GM12865 (cell line): ENCODE data around the gene FOXP2.
"Not testable (repeated sequence)": the region's sequence is repeated elsewhere in the genome, so short reads cannot be mapped to it uniquely, and the experiment has no call there.

ENCODE experiments used
- DNase-seq: peaks from one replicate; pipeline ENCODE4 v3.0.0; 2010; ENCODE audit warnings: low read depth
- H3K4me3 ChIP-seq: 2 replicates; pipeline ENCODE4 v1.5.1; 2011; ENCODE audit warnings: mild to moderate bottlenecking, low read depth, low read length, control low read depth
- TF ChIP-seq, protein P1 (sequence below): IDR thresholded peaks from 2 replicates; pipeline ENCODE4 v1.5.1; 2011; ENCODE audit warnings: low read length, control low read depth, low read depth, inconsistent platforms; ENCODE audit not compliant: insufficient read depth; ENCODE audit errors: missing control alignments

FOXP2 gene

DNA sequence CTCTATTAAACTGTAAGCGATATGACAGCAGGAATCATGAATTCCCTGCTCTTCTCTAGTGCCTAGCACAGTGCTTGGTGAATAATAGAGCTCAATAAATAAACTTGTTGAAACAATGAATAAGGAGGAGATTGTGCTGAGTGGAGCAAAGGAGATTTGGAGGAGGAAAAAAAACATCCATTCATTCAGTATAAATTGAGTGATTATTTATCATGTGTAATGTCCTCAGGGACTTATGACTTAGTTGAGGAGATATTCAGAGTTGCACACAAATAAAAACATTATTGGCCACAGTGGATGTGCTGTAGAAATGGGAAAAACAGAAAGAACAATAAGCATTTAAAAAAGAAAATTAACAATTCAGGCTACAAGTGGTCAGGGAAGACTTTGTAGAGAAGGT is 125.7 kb downstream of the FOXP2 start:
- TF ChIP-seq, protein P1, sequence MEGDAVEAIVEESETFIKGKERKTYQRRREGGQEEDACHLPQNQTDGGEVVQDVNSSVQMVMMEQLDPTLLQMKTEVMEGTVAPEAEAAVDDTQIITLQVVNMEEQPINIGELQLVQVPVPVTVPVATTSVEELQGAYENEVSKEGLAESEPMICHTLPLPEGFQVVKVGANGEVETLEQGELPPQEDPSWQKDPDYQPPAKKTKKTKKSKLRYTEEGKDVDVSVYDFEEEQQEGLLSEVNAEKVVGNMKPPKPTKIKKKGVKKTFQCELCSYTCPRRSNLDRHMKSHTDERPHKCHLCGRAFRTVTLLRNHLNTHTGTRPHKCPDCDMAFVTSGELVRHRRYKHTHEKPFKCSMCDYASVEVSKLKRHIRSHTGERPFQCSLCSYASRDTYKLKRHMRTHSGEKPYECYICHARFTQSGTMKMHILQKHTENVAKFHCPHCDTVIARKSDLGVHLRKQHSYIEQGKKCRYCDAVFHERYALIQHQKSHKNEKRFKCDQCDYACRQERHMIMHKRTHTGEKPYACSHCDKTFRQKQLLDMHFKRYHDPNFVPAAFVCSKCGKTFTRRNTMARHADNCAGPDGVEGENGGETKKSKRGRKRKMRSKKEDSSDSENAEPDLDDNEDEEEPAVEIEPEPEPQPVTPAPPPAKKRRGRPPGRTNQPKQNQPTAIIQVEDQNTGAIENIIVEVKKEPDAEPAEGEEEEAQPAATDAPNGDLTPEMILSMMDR = no peak
- DNase-seq = no peak
- no peak overlapping the region for H3K4me3 ChIP-seq

GRCh38 chr7:114547346-114547745 is 132.7 kb downstream of the FOXP2 start:
- not testable (repeated sequence) for DNase-seq, H3K4me3 ChIP-seq

DNA sequence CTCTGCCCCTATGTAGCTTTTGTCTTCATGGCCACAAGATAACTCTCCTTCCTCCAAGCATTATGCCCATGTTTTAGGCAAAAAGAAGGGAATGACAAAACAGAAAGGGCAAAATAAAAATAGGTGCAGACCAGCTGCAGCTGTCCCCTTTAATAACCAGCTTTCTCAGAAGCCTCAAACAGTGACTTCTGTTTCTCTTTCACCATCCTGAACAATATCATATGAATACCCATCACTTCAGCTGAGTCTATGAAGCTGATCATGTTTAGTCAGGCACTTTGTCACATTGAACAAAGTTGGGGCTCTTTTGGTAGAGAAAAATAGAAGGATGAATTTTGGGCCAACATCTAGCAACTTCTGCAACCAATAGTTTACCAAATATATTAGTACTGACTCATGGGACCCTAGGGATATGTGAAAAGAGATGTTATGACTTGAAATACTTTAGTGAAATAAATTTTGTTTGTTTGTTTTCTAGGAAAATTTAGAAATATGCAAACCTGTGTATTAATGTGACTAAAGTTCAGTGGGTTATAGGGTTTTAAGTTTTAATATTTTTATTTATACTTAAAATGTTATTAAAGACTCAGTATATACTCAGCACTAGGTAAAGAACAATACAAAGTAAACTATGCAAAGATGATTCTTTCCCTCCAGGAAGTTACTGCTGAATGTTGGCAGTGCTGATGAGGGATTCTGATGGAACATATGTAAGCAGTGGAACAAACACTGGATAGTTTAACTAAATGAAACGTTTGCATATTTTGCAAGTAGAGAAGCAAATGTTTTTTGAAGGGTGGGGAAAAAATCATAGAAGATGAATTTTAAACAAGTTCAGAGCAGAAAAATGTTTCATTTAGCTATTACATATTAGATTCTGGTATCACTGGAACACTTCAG is 133.7 kb downstream of the FOXP2 start:
- no peak for DNase-seq
- TF ChIP-seq, protein P1 = no peak
- H3K4me3 ChIP-seq = no peak overlapping the region

DNA sequence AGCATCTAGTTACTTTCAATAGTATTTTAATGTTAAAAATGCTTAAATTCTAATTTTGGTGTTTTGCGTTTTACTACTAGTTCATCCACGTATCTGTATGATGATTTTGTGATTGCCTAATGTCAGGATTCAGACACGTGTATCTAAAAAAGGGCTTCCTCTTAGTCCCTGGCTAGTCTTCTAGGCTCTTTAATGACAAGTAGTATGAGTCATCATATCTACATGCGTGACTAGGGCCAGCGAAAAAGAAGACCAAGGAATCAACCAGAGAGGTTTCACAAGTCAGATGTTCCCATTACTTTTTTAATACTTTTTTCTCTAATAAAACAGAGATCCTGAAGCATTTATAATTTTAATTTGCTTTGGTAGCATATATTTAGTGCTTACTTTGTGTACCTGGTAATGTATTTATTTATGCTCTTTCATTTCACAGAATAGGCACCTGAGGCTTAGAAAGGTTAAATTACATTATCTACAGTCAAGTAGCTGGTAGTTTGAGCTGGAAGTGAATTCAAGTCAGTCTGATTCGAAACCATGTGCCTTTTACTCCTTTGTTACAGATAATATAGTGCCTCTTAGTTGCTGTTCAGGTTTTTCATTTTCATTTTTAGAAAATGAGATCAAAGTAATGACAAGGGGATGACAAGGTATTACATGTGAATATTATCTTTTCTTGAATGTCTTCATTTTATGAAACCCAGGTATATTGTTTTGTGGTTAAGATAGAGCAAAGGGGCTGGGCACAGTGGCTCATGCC is 140.3 kb downstream of the FOXP2 start:
- H3K4me3 ChIP-seq = peak overlapping the region; percentile 13; the same call in 1 of the 2 replicates
- DNase-seq = peak; percentile 87
- TF ChIP-seq, protein P1 = no peak

DNA sequence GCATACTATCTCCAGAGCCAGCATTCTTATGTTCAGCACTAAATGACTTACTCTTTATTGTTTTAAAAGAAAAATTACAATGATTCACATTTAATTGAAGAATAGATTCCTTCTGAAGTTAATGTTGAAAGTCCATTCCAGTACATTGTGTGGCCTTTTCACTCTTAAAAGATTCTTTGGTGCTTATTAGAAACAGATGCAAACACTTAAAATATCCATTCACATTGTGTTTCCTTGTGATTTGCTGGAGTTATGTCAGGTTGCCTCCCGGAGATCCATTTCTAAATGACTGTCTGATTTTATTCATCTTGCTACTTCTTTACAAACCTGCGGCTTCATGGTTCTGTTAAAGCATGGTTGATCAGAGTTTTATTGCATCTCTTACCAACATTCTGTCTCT is 152.8 kb downstream of the FOXP2 start:
- DNase-seq = no peak
- TF ChIP-seq, protein P1 = no peak

DNA sequence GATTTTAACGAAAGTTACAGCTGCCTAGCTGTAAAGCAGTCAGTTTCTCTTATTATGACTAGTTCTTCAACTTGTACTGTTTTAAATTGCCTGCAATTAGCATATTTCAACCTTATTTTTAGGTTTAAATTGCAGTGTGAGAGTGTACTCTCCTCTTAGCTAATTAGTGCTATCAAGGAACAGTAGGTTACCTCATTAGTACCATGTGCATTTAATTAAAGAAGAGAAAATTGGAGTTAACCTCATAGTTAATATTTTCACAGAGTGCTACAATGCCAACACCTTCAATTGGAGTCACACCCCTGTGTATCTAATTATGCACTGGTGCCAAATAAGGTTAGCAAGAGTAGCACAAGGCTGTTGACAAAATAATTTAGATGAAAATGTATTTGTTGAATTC is 154.6 kb downstream of the FOXP2 start:
- DNase-seq = no peak
- TF ChIP-seq, protein P1 = no peak
- no peak overlapping the region for H3K4me3 ChIP-seq

More for the DNA sequence above, 152.8 kb downstream of the FOXP2 start:
- H3K4me3 ChIP-seq = no peak overlapping the region

DNA sequence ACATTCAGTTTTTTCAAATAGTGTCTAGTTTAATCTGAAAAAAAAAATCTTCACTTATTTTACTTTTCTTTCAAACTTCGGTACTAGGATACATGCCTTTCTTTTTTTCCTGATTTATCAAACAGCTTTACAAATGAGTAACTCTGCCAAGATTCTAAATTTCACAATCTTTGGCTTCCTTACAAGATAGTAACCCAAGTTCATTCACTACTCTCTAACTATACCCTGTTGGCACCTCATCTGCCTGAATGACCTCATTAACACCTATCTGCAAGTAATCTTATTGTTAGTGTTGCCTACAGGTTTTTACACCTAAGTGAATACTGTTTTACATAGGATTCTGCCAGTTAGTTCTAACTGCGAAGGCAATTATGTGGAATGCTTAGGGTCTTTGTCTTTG is 159.8 kb downstream of the FOXP2 start:
- TF ChIP-seq, protein P1 = no peak
- H3K4me3 ChIP-seq = no peak overlapping the region
- no peak for DNase-seq
